BJ (cell line): Measurements from ENCODE around the gene CACNG7. TPM values are rescaled to one million over a fixed set of nuclear protein-coding genes. Genes with fewer than 3 reads are reported as not detected.

Source experiments
- CTCF ChIA-PET: fragments of 350-600 bp; formaldehyde crosslinking; extraction: SDS; loops from one replicate; lab custom pipeline; 2021; ENCODE audit warnings: antibody characterized with exemption, inconsistent platforms; lab: Yijun Ruan, JAX
- POLR2A ChIA-PET: fragments of 300-600 bp; sonication (Branson Sonifier 250); formaldehyde crosslinking; extraction: SDS; loops from one replicate; lab custom pipeline; 2021; ENCODE audit warnings: antibody characterized with exemption; lab: Charles Lee
- DNase-seq: peaks from one replicate; pipeline ENCODE4 v3.0.0-alpha.2; 2011; ENCODE audit warnings: low read depth
- H3K27me3 ChIP-seq: 2 replicates; pipeline ENCODE4 v1.6.0; 2011; ENCODE audit warnings: low read length; ENCODE audit not compliant: control insufficient read depth, insufficient read depth
- H3K36me3 ChIP-seq: 2 replicates; pipeline ENCODE4 v1.5.1; 2011; ENCODE audit warnings: low read length; ENCODE audit not compliant: control insufficient read depth, insufficient read depth
- H3K4me3 ChIP-seq: 2 replicates; pipeline ENCODE4 v1.5.1; 2011; ENCODE audit warnings: low read depth, mild to moderate bottlenecking, control low read depth, low read length
- CTCF ChIP-seq: IDR thresholded peaks from 2 replicates; pipeline ENCODE4 v1.5.1; 2011; ENCODE audit warnings: low read depth, mild to moderate bottlenecking, control low read depth, inconsistent platforms, low read length, moderate library complexity; ENCODE audit not compliant: insufficient read depth
- polyA plus RNA-seq: library from polyadenylated mRNA; depleted of rRNA; stranded (reverse); fragments of >200 nt; gene quantifications from 2 replicates; pipeline ENCODE4 v1.2.3, GENCODE V29; 2011

The CACNG7 gene
- polyA plus RNA-seq, 1 experiment: 0.90 TPM

- TF ChIP-seq CTCF: no peak
- CTCF ChIA-PET: interaction anchor here (1.5 kb wide), 1 partner anchor 131 kb away, joined by 5 read pairs; no protein-coding TSS in a partner anchor
- no peaks in the 10 kb centered on the region for H3K36me3 ChIP-seq
- DNase-seq: no peak
- POLR2A ChIA-PET: no interaction called here
- H3K27me3 ChIP-seq: peaks cover 5% of the 10 kb centered on the region; the same call in 1 of the 2 replicates
- no peak overlapping the region for H3K4me3 ChIP-seq
These were observed 16.1 kb upstream of the CACNG7 start for GRCh38 chr19:53892981-53893325.

GRCh38 chr19:53894707-53895106, 14.4 kb upstream of the CACNG7 start:
- POLR2A ChIA-PET: no interaction called here
- Histone ChIP-seq H3K4me3 (no peak overlapping the region), H3K27me3 (peaks cover 5% of the 10 kb centered on the region; the same call in 1 of the 2 replicates), H3K36me3 (no peaks in the 10 kb centered on the region)
- CTCF ChIA-PET: interaction anchor here (0.9 kb wide), 1 partner anchor 9 kb away, joined by 3 read pairs; no protein-coding TSS in a partner anchor
- DNase-seq: no peak
- no peak for TF ChIP-seq CTCF

GRCh38 chr19:53896682-53897081, 12.4 kb upstream of the CACNG7 start:
- ChIA-PET POLR2A (no interaction called here), CTCF (interaction anchor here (2.4 kb wide), 1 partner anchor 11 kb away, joined by 16 read pairs; no protein-coding TSS in a partner anchor)
- H3K4me3 ChIP-seq: no peak overlapping the region
- H3K27me3 ChIP-seq: peaks cover 5% of the 10 kb centered on the region; the same call in 1 of the 2 replicates
- TF ChIP-seq CTCF: no peak
- no peaks in the 10 kb centered on the region for H3K36me3 ChIP-seq
- no peak for DNase-seq

GRCh38 chr19:53897459-53897858, 11.6 kb upstream of the CACNG7 start:
- POLR2A ChIA-PET: no interaction called here
- DNase-seq: no peak
- no peak for TF ChIP-seq CTCF
- no peaks in the 10 kb centered on the region for H3K36me3 ChIP-seq
- H3K4me3 ChIP-seq: no peak overlapping the region
- CTCF ChIA-PET: interaction anchor here (2.4 kb wide), 1 partner anchor 10 kb away, joined by 16 read pairs; no protein-coding TSS in a partner anchor
- H3K27me3 ChIP-seq: peaks cover 4% of the 10 kb centered on the region; the same call in 1 of the 2 replicates

GRCh38 chr19:53898166-53898565, 10.9 kb upstream of the CACNG7 start:
- CTCF ChIA-PET: interaction anchor here (2.4 kb wide), 1 partner anchor 9 kb away, joined by 16 read pairs; no protein-coding TSS in a partner anchor
- no peak for DNase-seq
- no peak for TF ChIP-seq CTCF
- no peaks in the 10 kb centered on the region for H3K36me3 ChIP-seq
- POLR2A ChIA-PET: no interaction called here
- H3K4me3 ChIP-seq: no peak overlapping the region
- H3K27me3 ChIP-seq: peaks cover 4% of the 10 kb centered on the region; the same call in 1 of the 2 replicates
